H9 (cell line): ENCODE measurements around the gene GUK1. TPM values are rescaled to one million over a fixed set of nuclear protein-coding genes. Genes with fewer than 3 reads are reported as not detected.

Experiments used
- DNase-seq: peaks from one replicate; pipeline ENCODE4 v3.0.0-alpha.2; 2017
- H2AFZ ChIP-seq: one replicate; pipeline ENCODE4 v1.6.1; 2013; ENCODE audit warnings: mild to moderate bottlenecking, low read length, control low read depth, moderate library complexity
- H2AK5ac ChIP-seq: 2 replicates; pipeline ENCODE4 v1.6.1; 2013; ENCODE audit warnings: low read length, control low read depth, mixed read lengths; ENCODE audit not compliant: insufficient read length
- H2BK120ac ChIP-seq: one replicate; pipeline ENCODE4 v1.6.1; 2013; ENCODE audit warnings: low read depth, mild to moderate bottlenecking, low read length, control low read depth, inconsistent platforms; ENCODE audit not compliant: poor library complexity, severe bottlenecking
- H2BK12ac ChIP-seq: 2 replicates; pipeline ENCODE4 v1.6.1; 2013; ENCODE audit warnings: low read length, control low read depth, mixed read lengths, low read depth; ENCODE audit not compliant: insufficient read length
- H2BK15ac ChIP-seq: 2 replicates; pipeline ENCODE4 v1.6.1; 2013; ENCODE audit warnings: low read depth, low read length, control low read depth
- H2BK20ac ChIP-seq: one replicate; pipeline ENCODE4 v1.6.1; 2013; ENCODE audit warnings: low read depth, mild to moderate bottlenecking, low read length, control low read depth, inconsistent platforms; ENCODE audit not compliant: poor library complexity, severe bottlenecking
- H2BK5ac ChIP-seq: 2 replicates; pipeline ENCODE4 v1.6.1; 2013; ENCODE audit warnings: low read length, control low read depth, mixed read lengths; ENCODE audit not compliant: insufficient read length
- H3K14ac ChIP-seq: 2 replicates; pipeline ENCODE4 v1.6.1; 2013; ENCODE audit warnings: low read length, control low read depth; ENCODE audit not compliant: insufficient read depth
- H3K18ac ChIP-seq: 2 replicates; pipeline ENCODE4 v1.6.1; 2013; ENCODE audit warnings: low read depth, mild to moderate bottlenecking, mixed read lengths, low read length, control low read depth; ENCODE audit not compliant: insufficient read length
- H3K23ac ChIP-seq: 2 replicates; pipeline ENCODE4 v1.6.1; 2013; ENCODE audit warnings: low read length, control low read depth, mixed read lengths, low read depth; ENCODE audit not compliant: insufficient read length
- H3K23me2 ChIP-seq: 2 replicates; pipeline ENCODE4 v1.6.1; 2013; ENCODE audit warnings: low read depth, mild to moderate bottlenecking, mixed read lengths, low read length, control low read depth; ENCODE audit not compliant: insufficient read length, poor library complexity, severe bottlenecking
- H3K27ac ChIP-seq: 2 replicates; pipeline ENCODE4 v1.5.1; 2013; ENCODE audit warnings: low read length, control low read depth, mixed read lengths, low read depth; ENCODE audit not compliant: insufficient read length
- H3K27me3 ChIP-seq: 2 replicates; pipeline ENCODE4 v1.6.1; 2013; ENCODE audit warnings: low read length, control low read depth, inconsistent platforms; ENCODE audit not compliant: insufficient read depth
- H3K4ac ChIP-seq: 2 replicates; pipeline ENCODE4 v1.6.1; 2013; ENCODE audit warnings: low read depth, mild to moderate bottlenecking, control low read depth, inconsistent platforms, low read length, moderate library complexity
- H3K4me1 ChIP-seq: 2 replicates; pipeline ENCODE4 v1.6.1; 2013; ENCODE audit warnings: low read length, control low read depth, inconsistent platforms; ENCODE audit not compliant: insufficient read depth
- H3K4me2 ChIP-seq: 2 replicates; pipeline ENCODE4 v1.6.1; 2013; ENCODE audit warnings: low read length, control low read depth, mixed read lengths; ENCODE audit not compliant: insufficient read length, insufficient read depth
- H3K56ac ChIP-seq: 2 replicates; pipeline ENCODE4 v1.6.1; 2013; ENCODE audit warnings: low read depth, mild to moderate bottlenecking, mixed read lengths, low read length, control low read depth; ENCODE audit not compliant: insufficient read length
- H3K79me1 ChIP-seq: 2 replicates; pipeline ENCODE4 v1.6.1; 2013; ENCODE audit warnings: low read depth, mild to moderate bottlenecking, moderate library complexity, low read length, control low read depth, inconsistent platforms; ENCODE audit not compliant: insufficient read depth, poor library complexity, severe bottlenecking
- H3K79me2 ChIP-seq: 2 replicates; pipeline ENCODE4 v1.6.1; 2013; ENCODE audit warnings: low read length, control low read depth, inconsistent platforms; ENCODE audit not compliant: insufficient read depth
- H3K9ac ChIP-seq: 2 replicates; pipeline ENCODE4 v1.6.1; 2013; ENCODE audit warnings: low read length, control low read depth, mixed read lengths; ENCODE audit not compliant: insufficient read length; ENCODE audit errors: extremely low read depth
- H3K9me3 ChIP-seq: one replicate; pipeline ENCODE4 v1.6.1; 2013; ENCODE audit warnings: low read depth, low read length, inconsistent platforms; ENCODE audit not compliant: control insufficient read depth
- H3T11ph ChIP-seq: one replicate; pipeline ENCODE4 v1.6.1; 2013; ENCODE audit warnings: mild to moderate bottlenecking, low read length, control low read depth, inconsistent platforms
- H4K20me1 ChIP-seq: one replicate; pipeline ENCODE4 v1.6.1; 2013; ENCODE audit not compliant: control insufficient read depth, insufficient read length, insufficient read depth
- H4K5ac ChIP-seq: 2 replicates; pipeline ENCODE4 v1.6.1; 2013; ENCODE audit warnings: low read depth, mild to moderate bottlenecking, mixed read lengths, low read length, control low read depth; ENCODE audit not compliant: insufficient read length
- H4K8ac ChIP-seq: replicated peaks from 2 replicates; pipeline ENCODE4 v1.6.1; 2013; ENCODE audit warnings: low read length, control low read depth, mixed read lengths, low read depth; ENCODE audit not compliant: insufficient read length
- H4K91ac ChIP-seq: 2 replicates; pipeline ENCODE4 v1.6.1; 2013; ENCODE audit warnings: low read depth, mild to moderate bottlenecking, moderate library complexity, mixed read lengths, low read length, control low read depth; ENCODE audit not compliant: insufficient read length
- H3K27ac Mint-ChIP-seq, 3 experiments: 2 replicates in 2 of 3; 3 replicates in 1 of 3; pipeline ENCODE4 v1.8.0; 2020 to 2021; ENCODE audit warnings: mixed read lengths in 3 of 3, mild to moderate bottlenecking in 1 of 3, moderate library complexity in 1 of 3
- H3K27me3 Mint-ChIP-seq: 2 replicates; pipeline ENCODE4 v1.8.0; 2021; ENCODE audit warnings: low read depth, mild to moderate bottlenecking, moderate library complexity, mixed read lengths
- H3K36me3 Mint-ChIP-seq, 3 experiments: 2 replicates in 2 of 3; 3 replicates in 1 of 3; pipeline ENCODE4 v1.8.0; 2020 to 2021; ENCODE audit warnings: low read depth in 3 of 3, mixed read lengths in 3 of 3; ENCODE audit not compliant: insufficient read depth in 1 of 3
- H3K4me1 Mint-ChIP-seq, 2 experiments: 2 replicates each; pipeline ENCODE4 v1.8.0; 2020; ENCODE audit warnings: mixed read lengths in 2 of 2
- H3K4me3 Mint-ChIP-seq, 2 experiments: 2 replicates in 1 of 2; 3 replicates in 1 of 2; pipeline ENCODE4 v1.8.0; 2020 to 2021; ENCODE audit warnings: mild to moderate bottlenecking in 2 of 2, mixed read lengths in 2 of 2, moderate library complexity in 1 of 2
- H3K9me3 Mint-ChIP-seq, 2 experiments: 2 replicates in 1 of 2; 3 replicates in 1 of 2; pipeline ENCODE4 v1.8.0; 2020; ENCODE audit warnings: mild to moderate bottlenecking in 2 of 2, mixed read lengths in 2 of 2, moderate library complexity in 1 of 2
- CTCF ChIP-seq: fragments of 200-600 bp; sonication (generic); conservative IDR thresholded peaks from 3 replicates; pipeline ENCODE4 v1.8.0; 2021; ENCODE audit warnings: antibody characterized with exemption, mild to moderate bottlenecking
- WGBS: extraction: QIAGEN DNeasy Blood & Tissue Kit; methylation state at CpG from one replicate; pipeline ENCODE4 v1.1.7; 2013; ENCODE audit warnings: missing lambda C conversion rate, low lambda C conversion rate, mixed read lengths; ENCODE audit not compliant: insufficient read length; ENCODE audit errors: extremely low coverage; 5-methylcytosine and 5-hydroxymethylcytosine counted together
- total RNA-seq: library from RNA; stranded (reverse); gene quantifications from 2 replicates; pipeline ENCODE4 v1.2.1, GENCODE V29; 2021

The GUK1 gene
- total RNA-seq, 1 experiment from 2014 or later = 88.2 TPM

- Histone ChIP-seq H3K56ac (no peak overlapping the region), H3K9ac (no peak overlapping the region), H3K4ac (no peak overlapping the region), H3K27ac (no peak overlapping the region), H3K9me3 (no peaks in the 10 kb centered on the region), H4K20me1 (peaks cover 2% of the 10 kb centered on the region), H2AK5ac (no peak overlapping the region), H3K18ac (no peak overlapping the region), H2AFZ (no peak overlapping the region), H3T11ph (no peak overlapping the region), H4K91ac (no peak overlapping the region), H3K23me2 (no peaks in the 10 kb centered on the region), H2BK5ac (no peak overlapping the region), H3K4me1 (no peaks in the 10 kb centered on the region), H2BK15ac (no peak overlapping the region), H3K27me3 (no peaks in the 10 kb centered on the region), H3K23ac (no peak overlapping the region), H3K79me1 (peaks cover 14% of the 10 kb centered on the region), H2BK20ac (no peak overlapping the region), H4K5ac (no peak overlapping the region), H3K79me2 (peaks cover 55% of the 10 kb centered on the region), H3K4me2 (no peak overlapping the region), H4K8ac (no peak overlapping the region), H2BK12ac (no peak overlapping the region), H3K14ac (no peak overlapping the region), H2BK120ac (no peak overlapping the region)
- TF ChIP-seq CTCF = no peak
- H3K27ac Mint-ChIP-seq = peak overlapping the region in 1 of 3 experiments; percentile 53; a peak in 2 of 7 replicates
- H3K4me1 Mint-ChIP-seq = peaks cover 4 to 12% of the 10 kb centered on the region in 2 experiments; a peak in 3 of 4 replicates
- no CpG with 5 or more reads among the region's 4 CpGs for WGBS
- H3K27me3 Mint-ChIP-seq = no peaks in the 10 kb centered on the region
- H3K36me3 Mint-ChIP-seq = peaks cover 45 to 64% (median 56%) of the 10 kb centered on the region in 3 experiments
- H3K4me3 Mint-ChIP-seq = no peak overlapping the region
- H3K9me3 Mint-ChIP-seq = peaks cover 8 to 11% of the 10 kb centered on the region in 2 experiments
- no peak for DNase-seq
These were observed 44.9 kb upstream of the GUK1 start for GRCh38 chr1:228095161-228095560.
